ENCODE results near the gene FGR. TPM values are rescaled to one million over a fixed set of nuclear protein-coding genes. Genes with fewer than 3 reads are reported as not detected.
A peak's percentile ranks its signal among the peaks of the same experiment; 100 is the strongest.

Gene FGR
- total RNA-seq, 1 donor from 2014 or later = not detected

DNA sequence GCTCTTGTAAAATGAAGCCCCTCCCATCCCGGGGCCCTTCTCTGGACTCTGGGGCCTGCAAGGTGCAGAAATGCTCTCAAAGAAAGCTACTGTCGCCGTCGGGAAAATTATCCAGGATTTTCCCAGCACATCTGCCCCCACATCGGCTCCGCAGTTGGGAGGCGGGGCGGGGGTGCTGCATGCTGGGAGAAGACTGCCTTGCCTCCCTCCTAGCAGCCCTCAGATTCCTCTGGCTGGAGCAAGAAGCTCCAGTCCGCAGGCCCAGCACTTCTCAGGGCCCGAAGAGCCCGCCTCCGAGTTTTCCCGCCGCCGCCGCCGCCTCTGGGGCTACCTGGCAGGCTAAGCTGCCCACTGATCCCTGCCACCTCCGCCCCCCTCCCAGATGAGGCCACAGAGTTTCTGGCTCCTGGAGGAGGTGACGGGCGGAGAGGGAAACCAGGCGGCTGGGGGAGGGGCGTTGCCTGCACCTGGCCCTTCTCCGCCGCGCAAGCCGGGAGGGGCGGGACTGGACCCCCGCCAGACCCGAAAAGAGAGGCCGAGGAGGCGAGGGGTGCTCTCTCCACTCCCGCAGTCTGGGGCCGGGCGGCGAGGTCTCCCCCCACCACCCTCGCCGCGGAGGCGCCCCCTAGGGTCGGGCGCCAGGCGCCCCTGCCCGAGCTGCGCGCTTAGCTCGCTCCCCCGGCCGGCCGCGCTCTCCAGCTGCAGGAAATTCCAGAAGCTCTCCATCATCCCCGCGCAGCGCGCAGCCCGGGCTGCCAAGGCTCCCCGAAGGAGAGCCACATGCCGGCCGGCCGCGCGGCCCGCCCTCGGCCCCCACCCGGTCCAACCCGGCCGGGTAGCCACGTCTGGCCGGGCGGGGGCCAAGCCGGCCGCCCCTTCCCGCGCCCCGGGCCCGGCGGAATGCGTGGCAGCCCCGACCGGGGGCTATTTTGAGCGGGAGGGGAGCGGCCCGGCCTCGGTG, 59.8 kb downstream of the FGR start:
- no peaks in the 10 kb centered on the region for H3K9me3 Mint-ChIP-seq (ENCODE audit: unreplicated experiment)
- Histone ChIP-seq H3K9ac (ENCODE audit: low read length) (peak overlapping the region; percentile 58), H2AFZ (ENCODE audit: low read depth, low read length) (no peak overlapping the region), H3K27ac (ENCODE audit: low read depth, low read length) (peak overlapping the region; percentile 24), H3K36me3 (ENCODE audit: insufficient read depth, low read length) (no peaks in the 10 kb centered on the region), H3K4me3 (ENCODE audit: insufficient read depth, low read depth, low read length) (peak overlapping the region; percentile 38), H3K4me2 (ENCODE audit: low read length) (peak overlapping the region; percentile 82), H4K20me1 (ENCODE audit: insufficient read depth, low read length) (peaks cover 82% of the 10 kb centered on the region), H3K79me2 (ENCODE audit: insufficient read depth, low read length) (peaks cover 76% of the 10 kb centered on the region), H3K9me3 (ENCODE audit: insufficient read depth, low read depth, low read length) (no peaks in the 10 kb centered on the region), H3K27me3 (ENCODE audit: insufficient read depth, low read length) (no peaks in the 10 kb centered on the region), H3K4me1 (ENCODE audit: insufficient read depth, low read length) (peaks cover 52% of the 10 kb centered on the region)
- H3K4me3 Mint-ChIP-seq (ENCODE audit: unreplicated experiment) = peak overlapping the region; percentile 27
- H3K27me3 Mint-ChIP-seq (ENCODE audit: low read depth, unreplicated experiment) = no peaks in the 10 kb centered on the region
- TF ChIP-seq EZH2 (IDR thresholded peaks at IDR 0.05; ENCODE audit: insufficient read depth, low read length) (no peak), CTCF (IDR thresholded peaks at IDR 0.05; ENCODE audit: insufficient read depth, low read depth, low read length) (no peak)
- H3K4me1 Mint-ChIP-seq (ENCODE audit: low read depth, unreplicated experiment) = peaks cover 60% of the 10 kb centered on the region
- peaks cover under 1% of the 10 kb centered on the region for H3K36me3 Mint-ChIP-seq (ENCODE audit: low read depth, unreplicated experiment)
- FAIRE-seq (no peak), DNase-seq (ENCODE audit: low read depth) (peak; percentile 75)
- peak overlapping the region; percentile 12 for H3K27ac Mint-ChIP-seq (ENCODE audit: unreplicated experiment)

- H3K4me1 ChIP-seq (ENCODE audit: insufficient read depth, low read length) = peaks cover 52% of the 10 kb centered on the region
- DNase-seq (ENCODE audit: low read depth) (no peak), FAIRE-seq (no peak)
- H3K4me3 ChIP-seq (ENCODE audit: insufficient read depth, low read depth, low read length) = no peak overlapping the region
- peaks cover 70% of the 10 kb centered on the region for H3K79me2 ChIP-seq (ENCODE audit: insufficient read depth, low read length)
- peaks cover 82% of the 10 kb centered on the region for H4K20me1 ChIP-seq (ENCODE audit: insufficient read depth, low read length)
- TF ChIP-seq CTCF (IDR thresholded peaks at IDR 0.05; ENCODE audit: insufficient read depth, low read depth, low read length) (no peak), EZH2 (IDR thresholded peaks at IDR 0.05; ENCODE audit: insufficient read depth, low read length) (no peak)
- H3K9me3 ChIP-seq (ENCODE audit: insufficient read depth, low read depth, low read length) = no peaks in the 10 kb centered on the region
- H3K9ac ChIP-seq (ENCODE audit: low read length) = no peak overlapping the region
- H3K27ac Mint-ChIP-seq (ENCODE audit: unreplicated experiment) = peak overlapping the region; percentile 35
- no peak overlapping the region for H2AFZ ChIP-seq (ENCODE audit: low read depth, low read length)
- H3K36me3 ChIP-seq (ENCODE audit: insufficient read depth, low read length) = no peaks in the 10 kb centered on the region
- peaks cover 63% of the 10 kb centered on the region for H3K4me1 Mint-ChIP-seq (ENCODE audit: low read depth, unreplicated experiment)
- peak overlapping the region; percentile 72 for H3K4me3 Mint-ChIP-seq (ENCODE audit: unreplicated experiment)
- no peaks in the 10 kb centered on the region for H3K27me3 Mint-ChIP-seq (ENCODE audit: low read depth, unreplicated experiment)
- H3K36me3 Mint-ChIP-seq (ENCODE audit: low read depth, unreplicated experiment) = peaks cover 2% of the 10 kb centered on the region
- H3K27me3 ChIP-seq (ENCODE audit: insufficient read depth, low read length) = no peaks in the 10 kb centered on the region
- H3K9me3 Mint-ChIP-seq (ENCODE audit: unreplicated experiment) = no peaks in the 10 kb centered on the region
- no peak overlapping the region for H3K27ac ChIP-seq (ENCODE audit: low read depth, low read length)
- H3K4me2 ChIP-seq (ENCODE audit: low read length) = no peak overlapping the region
These were observed 60.8 kb downstream of the FGR start for GRCh38 chr1:27574001-27574781.

Data from astrocyte (in vitro differentiated cells and primary cell).